ENCODE data around the gene GSTM2.

GSTM2 gene

GRCh38 chr1:109639063-109639840, 28.6 kb upstream of the GSTM2 start:
- Histone ChIP-seq H3K36me3 (replicated peaks) (no peaks in the 10 kb centered on the region), H3K27ac (no peak overlapping the region), H3K27me3 (replicated peaks) (no peaks in the 10 kb centered on the region), H3K4me3 (ENCODE audit: low read depth, low read length) (no peak overlapping the region)
- in situ Hi-C loops (cut with HindIII; ENCODE audit: low pct_ligation_motif_present, low sequenced_read_pairs) = no loop called here
- DNase-seq = no peak
- TF ChIP-seq, protein P1, sequence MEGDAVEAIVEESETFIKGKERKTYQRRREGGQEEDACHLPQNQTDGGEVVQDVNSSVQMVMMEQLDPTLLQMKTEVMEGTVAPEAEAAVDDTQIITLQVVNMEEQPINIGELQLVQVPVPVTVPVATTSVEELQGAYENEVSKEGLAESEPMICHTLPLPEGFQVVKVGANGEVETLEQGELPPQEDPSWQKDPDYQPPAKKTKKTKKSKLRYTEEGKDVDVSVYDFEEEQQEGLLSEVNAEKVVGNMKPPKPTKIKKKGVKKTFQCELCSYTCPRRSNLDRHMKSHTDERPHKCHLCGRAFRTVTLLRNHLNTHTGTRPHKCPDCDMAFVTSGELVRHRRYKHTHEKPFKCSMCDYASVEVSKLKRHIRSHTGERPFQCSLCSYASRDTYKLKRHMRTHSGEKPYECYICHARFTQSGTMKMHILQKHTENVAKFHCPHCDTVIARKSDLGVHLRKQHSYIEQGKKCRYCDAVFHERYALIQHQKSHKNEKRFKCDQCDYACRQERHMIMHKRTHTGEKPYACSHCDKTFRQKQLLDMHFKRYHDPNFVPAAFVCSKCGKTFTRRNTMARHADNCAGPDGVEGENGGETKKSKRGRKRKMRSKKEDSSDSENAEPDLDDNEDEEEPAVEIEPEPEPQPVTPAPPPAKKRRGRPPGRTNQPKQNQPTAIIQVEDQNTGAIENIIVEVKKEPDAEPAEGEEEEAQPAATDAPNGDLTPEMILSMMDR (IDR thresholded peaks at IDR 0.05; ENCODE audit: low read depth, low read length, missing control alignments) = no peak

DNA sequence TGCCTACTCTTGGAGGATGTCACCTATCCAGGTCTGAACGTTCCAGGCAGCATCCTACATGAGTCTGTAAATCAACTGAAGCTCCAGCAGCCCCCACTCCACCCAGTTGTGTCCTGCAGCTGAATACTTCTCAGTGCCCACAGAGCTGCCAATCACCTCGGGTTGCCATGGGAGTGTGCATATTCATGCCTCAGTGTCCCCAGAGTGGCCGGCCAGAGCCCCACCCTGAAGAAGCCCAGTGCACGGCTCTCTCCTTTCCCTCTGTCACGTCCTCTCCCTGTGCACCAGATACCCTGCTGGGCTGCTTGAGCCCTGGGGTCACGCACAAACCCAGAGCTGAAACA, 28.0 kb upstream of the GSTM2 start:
- H3K27ac ChIP-seq = no peak overlapping the region
- H3K4me3 ChIP-seq (ENCODE audit: low read depth, low read length) = no peak overlapping the region
- no peaks in the 10 kb centered on the region for H3K27me3 ChIP-seq (replicated peaks)
- H3K36me3 ChIP-seq (replicated peaks) = no peaks in the 10 kb centered on the region
- DNase-seq = no peak
- in situ Hi-C loops (cut with HindIII; ENCODE audit: low pct_ligation_motif_present, low sequenced_read_pairs) = no loop called here
- TF ChIP-seq, protein P1 (IDR thresholded peaks at IDR 0.05; ENCODE audit: low read depth, low read length, missing control alignments) = no peak

GRCh38 chr1:109640285-109640865, 27.5 kb upstream of the GSTM2 start:
- H3K4me3 ChIP-seq (ENCODE audit: low read depth, low read length) = no peak overlapping the region
- H3K27me3 ChIP-seq (replicated peaks) = no peaks in the 10 kb centered on the region
- TF ChIP-seq, protein P1 (IDR thresholded peaks at IDR 0.05; ENCODE audit: low read depth, low read length, missing control alignments) = peak; percentile 95
- in situ Hi-C loops (cut with HindIII; ENCODE audit: low pct_ligation_motif_present, low sequenced_read_pairs) = no loop called here
- peak; percentile 74 for DNase-seq
- H3K27ac ChIP-seq = no peak overlapping the region
- no peaks in the 10 kb centered on the region for H3K36me3 ChIP-seq (replicated peaks)

- Histone ChIP-seq H3K27ac (no peak overlapping the region), H3K27me3 (replicated peaks) (no peaks in the 10 kb centered on the region), H3K36me3 (replicated peaks) (no peaks in the 10 kb centered on the region), H3K4me3 (ENCODE audit: low read depth, low read length) (no peak overlapping the region)
- in situ Hi-C loops (cut with HindIII; ENCODE audit: low pct_ligation_motif_present, low sequenced_read_pairs) = no loop called here
- TF ChIP-seq, protein P1 (IDR thresholded peaks at IDR 0.05; ENCODE audit: low read depth, low read length, missing control alignments) = no peak
- no peak for DNase-seq
These were observed 26.6 kb upstream of the GSTM2 start for GRCh38 chr1:109641078-109641740.

DNA sequence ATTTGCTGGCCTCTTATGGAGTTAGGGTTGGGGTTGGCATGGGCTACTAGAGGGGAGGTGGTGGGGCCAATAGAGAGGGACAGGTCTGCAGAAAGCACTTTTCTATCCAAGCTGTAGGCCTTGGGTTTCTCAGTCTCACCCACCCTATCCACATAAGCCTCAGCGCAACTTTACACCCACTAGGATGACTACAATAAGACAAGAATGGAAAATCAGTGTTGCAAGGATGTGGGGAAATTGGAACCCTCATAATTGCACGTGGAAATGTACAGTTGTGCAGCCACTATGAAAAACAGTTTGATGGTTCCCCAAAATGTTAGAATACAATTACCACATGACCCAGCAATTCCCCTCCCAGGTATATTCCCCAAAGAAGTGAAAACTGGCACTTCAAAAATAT, 26.0 kb upstream of the GSTM2 start:
- TF ChIP-seq, protein P1 (IDR thresholded peaks at IDR 0.05; ENCODE audit: low read depth, low read length, missing control alignments) = no peak
- H3K27ac ChIP-seq = no peak overlapping the region
- in situ Hi-C loops (cut with HindIII; ENCODE audit: low pct_ligation_motif_present, low sequenced_read_pairs) = no loop called here
- H3K36me3 ChIP-seq (replicated peaks) = no peaks in the 10 kb centered on the region
- H3K27me3 ChIP-seq (replicated peaks) = no peaks in the 10 kb centered on the region
- H3K4me3 ChIP-seq (ENCODE audit: low read depth, low read length) = no peak overlapping the region
- DNase-seq = no peak

Measured in brain microvascular endothelial cell (primary cell).